Lower leg skin (tissue), 3 donors: ENCODE measurements around the gene COG1.

Source experiments
- POLR2A ChIP-seq, 2 donors: fragments of 450-650 bp; IDR thresholded peaks; one replicate each; pipeline ENCODE4 v1.6.1; 2016 to 2017; ENCODE audit warnings: antibody characterized with exemption in 2 of 2, mild to moderate bottlenecking in 1 of 2, moderate library complexity in 1 of 2
- TF ChIP-seq, protein P1 (sequence below), 3 donors: fragments of 450-650 bp; IDR thresholded peaks; one replicate each; pipeline ENCODE4 v1.5.1; 2016; ENCODE audit warnings: antibody characterized with exemption in 3 of 3, mild to moderate bottlenecking in 3 of 3, moderate library complexity in 2 of 3

GRCh38 chr17:73234736-73235135 is 41.9 kb downstream of the COG1 start:
- TF ChIP-seq, protein P1, sequence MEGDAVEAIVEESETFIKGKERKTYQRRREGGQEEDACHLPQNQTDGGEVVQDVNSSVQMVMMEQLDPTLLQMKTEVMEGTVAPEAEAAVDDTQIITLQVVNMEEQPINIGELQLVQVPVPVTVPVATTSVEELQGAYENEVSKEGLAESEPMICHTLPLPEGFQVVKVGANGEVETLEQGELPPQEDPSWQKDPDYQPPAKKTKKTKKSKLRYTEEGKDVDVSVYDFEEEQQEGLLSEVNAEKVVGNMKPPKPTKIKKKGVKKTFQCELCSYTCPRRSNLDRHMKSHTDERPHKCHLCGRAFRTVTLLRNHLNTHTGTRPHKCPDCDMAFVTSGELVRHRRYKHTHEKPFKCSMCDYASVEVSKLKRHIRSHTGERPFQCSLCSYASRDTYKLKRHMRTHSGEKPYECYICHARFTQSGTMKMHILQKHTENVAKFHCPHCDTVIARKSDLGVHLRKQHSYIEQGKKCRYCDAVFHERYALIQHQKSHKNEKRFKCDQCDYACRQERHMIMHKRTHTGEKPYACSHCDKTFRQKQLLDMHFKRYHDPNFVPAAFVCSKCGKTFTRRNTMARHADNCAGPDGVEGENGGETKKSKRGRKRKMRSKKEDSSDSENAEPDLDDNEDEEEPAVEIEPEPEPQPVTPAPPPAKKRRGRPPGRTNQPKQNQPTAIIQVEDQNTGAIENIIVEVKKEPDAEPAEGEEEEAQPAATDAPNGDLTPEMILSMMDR (IDR thresholded peaks at IDR 0.05), result no peak
- no peak for TF ChIP-seq POLR2A (IDR thresholded peaks at IDR 0.05)
